Iris pigment epithelial cell (primary cell): ENCODE results near the gene CCNB2.
A peak's percentile ranks its signal among the peaks of the same experiment; 100 is the strongest.
"Not testable (repeated sequence)": the region's sequence is repeated elsewhere in the genome, so short reads cannot be mapped to it uniquely, and the experiment has no call there.

Experiments
- DNase-seq: peaks from one replicate; pipeline ENCODE4 v3.0.0-alpha.2; 2011; ENCODE audit warnings: low read depth

CCNB2 gene

DNA sequence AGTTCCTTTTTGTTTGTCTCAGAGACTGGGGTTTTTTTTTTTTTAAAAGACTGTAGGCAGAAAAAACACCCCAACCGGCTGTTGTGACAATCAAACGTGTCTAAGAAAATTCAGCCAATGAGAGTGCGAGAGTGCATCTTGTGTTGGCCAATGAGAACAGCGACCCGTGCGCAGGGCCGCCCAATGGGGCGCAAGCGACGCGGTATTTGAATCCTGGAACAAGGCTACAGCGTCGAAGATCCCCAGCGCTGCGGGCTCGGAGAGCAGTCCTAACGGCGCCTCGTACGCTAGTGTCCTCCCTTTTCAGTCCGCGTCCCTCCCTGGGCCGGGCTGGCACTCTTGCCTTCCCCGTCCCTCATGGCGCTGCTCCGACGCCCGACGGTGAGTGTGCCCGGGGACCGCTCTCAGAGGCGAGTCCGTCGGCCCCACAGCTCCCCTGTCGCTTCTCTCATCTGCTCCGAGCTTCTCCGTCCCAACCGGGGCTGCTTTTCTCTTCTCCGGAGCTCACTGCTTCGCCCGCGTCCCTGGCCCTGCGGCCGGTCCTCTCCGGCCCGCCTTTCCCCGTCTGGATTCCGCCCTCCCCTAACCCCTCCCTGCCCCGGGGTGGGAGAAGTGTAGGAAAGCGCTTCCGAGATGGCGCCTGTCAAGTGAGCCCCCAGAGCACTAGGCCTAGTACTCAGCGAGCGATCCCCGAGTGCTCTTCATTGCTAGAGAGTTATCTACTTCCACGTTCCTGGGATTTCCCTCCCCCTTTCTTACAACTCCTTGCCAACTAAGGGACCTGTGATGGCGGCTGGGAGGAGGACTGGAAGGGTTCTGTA is at the start of gene CCNB2:
Gene CCNB2 (plus strand): TSS at position 235 of the 821 bp plus-strand sequence. CDS start 123 bp downstream, at position 358.
- peak; percentile 96 for DNase-seq

DNA sequence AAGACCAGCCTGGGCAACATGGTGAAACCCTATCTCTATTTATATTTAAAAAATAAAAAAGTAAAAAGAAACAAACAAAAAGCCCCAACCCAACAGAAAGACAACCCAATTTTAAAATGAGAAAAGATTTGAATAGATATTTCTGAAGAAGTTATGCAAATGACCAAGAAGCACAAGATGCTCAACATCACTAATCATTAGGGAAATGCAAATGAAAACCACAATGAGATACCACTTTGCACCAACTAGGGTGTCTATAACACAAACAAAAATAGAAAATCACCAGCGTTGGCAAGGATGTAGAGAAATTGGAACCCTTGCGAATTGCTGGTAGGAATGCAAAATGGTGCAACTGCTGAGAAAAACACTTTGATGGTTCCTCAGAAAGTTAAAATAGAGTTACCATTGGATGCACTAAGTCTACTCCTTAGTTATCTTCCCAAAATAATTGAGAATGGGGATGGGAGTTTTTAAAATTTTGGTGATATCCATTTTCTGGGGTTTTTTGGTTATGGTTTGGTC is 45.8 kb upstream of the CCNB2 start:
- no peak for DNase-seq

- DNase-seq = no peak
These were observed 44.6 kb upstream of the CCNB2 start for GRCh38 chr15:59060348-59060747.

DNA sequence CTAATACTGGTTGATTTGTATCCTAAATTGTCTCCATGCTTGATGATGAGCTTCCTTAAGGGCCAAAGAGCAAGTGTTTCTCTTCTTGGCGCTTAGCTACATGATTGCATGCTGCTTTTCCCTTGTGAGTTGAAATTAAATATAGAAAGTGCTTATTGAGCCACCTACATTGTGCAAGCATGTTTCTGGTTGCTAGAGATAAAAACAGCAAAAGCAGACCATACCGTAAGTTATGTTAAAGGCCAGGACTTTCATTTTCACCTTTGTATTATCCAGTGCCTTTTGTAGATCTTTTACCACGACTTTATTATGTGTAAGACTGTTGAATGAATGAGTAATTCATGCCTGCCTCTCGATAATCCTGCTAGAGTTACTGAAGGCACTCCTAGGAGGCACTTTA is 41.9 kb upstream of the CCNB2 start:
- no peak for DNase-seq

DNA sequence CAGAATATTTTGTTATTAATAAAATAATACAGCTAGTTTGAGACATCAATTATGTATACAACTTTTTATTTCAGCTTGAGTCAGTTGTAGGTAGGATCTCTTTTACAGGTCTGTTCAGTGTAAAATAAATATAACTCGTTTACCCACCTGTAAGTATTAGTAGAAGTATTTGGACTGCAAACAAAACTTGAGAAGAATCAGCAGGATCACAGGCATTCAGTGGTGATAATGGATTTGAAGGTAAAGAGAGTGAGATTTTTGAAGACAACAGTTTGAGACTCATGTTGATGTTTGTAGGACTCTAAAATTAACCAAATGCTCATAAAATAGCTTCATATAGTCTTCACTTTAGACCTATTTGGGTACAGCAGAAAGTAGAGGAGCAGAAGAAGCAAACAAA is 35.5 kb upstream of the CCNB2 start:
- no peak for DNase-seq

- DNase-seq = no peak
These were observed 30.3 kb upstream of the CCNB2 start for GRCh38 chr15:59074607-59075006.

DNA sequence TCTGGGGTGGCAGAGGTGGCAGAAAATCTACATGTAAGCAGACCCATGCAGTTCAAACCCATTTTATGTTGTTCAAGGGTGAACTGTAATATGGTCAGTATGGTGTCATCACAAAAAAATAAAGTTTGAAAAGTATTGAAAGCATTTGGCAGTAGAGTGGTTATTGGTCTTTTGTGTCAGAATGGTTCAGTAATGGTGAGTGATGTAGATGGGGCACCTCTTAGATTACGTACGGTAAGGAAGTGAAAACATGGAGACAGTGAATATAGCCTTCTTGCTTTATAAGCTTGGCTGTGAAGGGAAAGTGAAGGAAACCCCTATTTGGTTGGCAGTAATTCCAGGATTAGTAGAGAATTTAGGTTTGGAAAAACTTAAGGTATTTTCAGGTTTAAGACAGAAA is 17.2 kb upstream of the CCNB2 start:
- no peak for DNase-seq

DNA sequence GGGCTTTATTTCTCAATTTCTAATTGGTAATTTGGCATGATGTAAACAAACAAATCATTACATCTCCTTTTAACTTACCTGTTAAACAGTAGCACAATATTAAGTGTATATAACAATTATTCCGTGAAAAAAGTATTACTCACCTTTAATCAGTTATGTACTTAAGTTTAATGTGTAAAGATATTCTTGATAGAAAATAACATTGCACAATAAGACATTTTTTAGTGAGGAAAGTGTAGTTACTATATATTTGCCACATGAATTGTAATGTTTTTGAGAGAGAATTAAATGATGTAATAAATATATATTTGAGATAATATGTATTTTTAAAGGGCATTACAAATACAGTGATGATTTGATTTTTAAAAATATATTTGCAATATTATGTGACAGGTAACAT is 10.9 kb upstream of the CCNB2 start:
- DNase-seq = no peak

DNA sequence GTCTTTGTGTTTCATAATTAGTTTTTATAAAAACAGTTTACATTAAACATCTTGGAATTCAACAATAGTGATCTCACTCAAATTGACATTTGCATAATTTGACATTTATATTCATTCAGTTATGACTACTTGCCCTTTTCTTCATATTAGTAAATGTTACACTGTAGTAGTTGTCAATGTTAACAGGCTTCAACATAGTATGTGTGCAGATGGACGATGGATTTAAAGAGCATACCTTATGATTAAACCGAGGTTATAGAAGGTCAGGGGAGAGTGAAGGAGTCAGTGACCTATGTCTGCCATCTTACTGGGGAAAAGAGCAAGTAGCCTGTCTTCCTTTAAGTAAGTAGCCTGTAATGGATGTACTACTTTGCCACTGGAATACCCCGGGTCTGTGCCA is 8.5 kb upstream of the CCNB2 start:
- no peak for DNase-seq

DNA sequence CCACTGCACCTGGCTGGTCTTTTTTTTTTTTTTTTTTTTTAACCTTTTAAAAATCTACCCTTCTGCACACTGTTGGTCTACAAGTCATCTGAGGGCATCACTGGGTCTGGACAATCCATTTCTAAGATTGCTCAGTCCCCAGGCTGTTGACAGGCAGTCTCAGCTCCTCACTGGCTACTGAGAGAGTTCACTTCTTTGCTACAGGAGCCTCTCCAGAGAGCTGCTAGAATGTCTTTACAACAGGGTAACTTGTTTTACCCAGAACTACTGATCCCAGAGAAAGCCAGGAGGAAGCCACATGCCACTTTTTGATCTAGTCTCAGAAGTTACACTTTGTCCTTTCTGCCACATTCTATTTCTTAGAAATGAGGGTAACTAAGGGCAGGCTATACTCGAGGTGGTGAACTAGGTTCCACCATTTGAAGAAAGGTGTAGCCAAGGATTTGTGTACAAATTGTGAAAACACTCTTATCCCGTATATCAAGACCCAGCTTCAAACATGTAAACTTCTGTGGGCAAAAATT is 5.7 kb upstream of the CCNB2 start:
- DNase-seq = no peak

DNA sequence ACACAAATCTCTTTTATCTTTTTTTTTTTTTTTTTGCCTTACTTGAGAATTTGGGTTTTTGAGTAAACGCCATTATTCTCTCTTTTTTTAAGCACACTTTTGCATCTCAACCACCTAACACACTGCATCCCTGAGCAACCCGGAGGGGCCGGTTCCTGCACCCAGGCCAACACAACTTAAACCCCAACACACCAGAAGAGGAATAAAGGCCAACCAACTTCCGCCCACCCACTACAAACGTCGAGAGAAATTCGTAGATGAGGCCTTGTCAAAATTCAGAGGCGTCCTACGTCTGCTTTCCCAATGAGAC is 389 bp upstream of the CCNB2 start:
- no peak for DNase-seq

GRCh38 chr15:59105854-59106253 is 908 bp downstream of the CCNB2 start:
- no peak for DNase-seq

- DNase-seq = no peak
These were observed 6.3 kb downstream of the CCNB2 start for GRCh38 chr15:59111251-59111650.

DNA sequence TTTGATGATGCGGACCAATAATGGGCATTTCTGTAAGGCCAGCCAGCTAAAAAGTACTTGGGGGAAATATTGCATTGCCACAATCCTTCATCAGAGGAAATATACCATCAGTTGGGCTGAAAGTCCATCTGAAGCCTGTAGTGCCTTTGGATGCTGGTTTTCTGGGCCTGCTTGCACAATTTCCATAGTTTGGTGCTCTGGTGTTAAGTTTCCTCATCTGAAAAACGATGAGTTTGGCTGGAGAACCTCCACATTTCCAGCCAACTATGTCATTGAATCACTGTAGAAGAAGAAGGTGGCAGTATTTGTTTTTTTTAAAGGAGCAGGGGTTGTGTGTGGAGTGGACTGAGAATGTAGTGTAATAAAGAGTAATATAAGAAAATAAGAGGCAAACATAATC is 10.1 kb downstream of the CCNB2 start:
- peak; percentile 33 for DNase-seq

- no peak for DNase-seq
These were observed 11.2 kb downstream of the CCNB2 start for GRCh38 chr15:59116141-59116540.

DNA sequence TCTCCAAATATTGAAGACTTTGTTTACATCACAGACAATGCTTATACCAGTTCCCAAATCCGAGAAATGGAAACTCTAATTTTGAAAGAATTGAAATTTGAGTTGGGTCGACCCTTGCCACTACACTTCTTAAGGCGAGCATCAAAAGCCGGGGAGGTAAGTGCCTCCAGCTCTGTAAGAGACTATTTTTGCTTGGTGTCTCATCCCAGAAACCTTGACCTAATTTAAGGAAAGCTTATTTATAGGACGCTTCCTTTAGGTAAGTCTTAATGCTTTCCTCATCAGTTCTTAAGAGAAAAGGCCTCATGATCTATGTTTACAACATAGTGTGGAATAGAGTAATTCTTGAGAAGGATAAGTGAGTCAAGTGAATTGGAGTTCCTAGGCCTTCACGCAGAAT is 11.8 kb downstream of the CCNB2 start:
- DNase-seq = no peak

GRCh38 chr15:59119625-59120024 is 14.7 kb downstream of the CCNB2 start:
- no peak for DNase-seq

- no peak for DNase-seq
These were observed 16.0 kb downstream of the CCNB2 start for GRCh38 chr15:59120937-59121336.

GRCh38 chr15:59124261-59124660 is 19.3 kb downstream of the CCNB2 start:
- DNase-seq = no peak

DNA sequence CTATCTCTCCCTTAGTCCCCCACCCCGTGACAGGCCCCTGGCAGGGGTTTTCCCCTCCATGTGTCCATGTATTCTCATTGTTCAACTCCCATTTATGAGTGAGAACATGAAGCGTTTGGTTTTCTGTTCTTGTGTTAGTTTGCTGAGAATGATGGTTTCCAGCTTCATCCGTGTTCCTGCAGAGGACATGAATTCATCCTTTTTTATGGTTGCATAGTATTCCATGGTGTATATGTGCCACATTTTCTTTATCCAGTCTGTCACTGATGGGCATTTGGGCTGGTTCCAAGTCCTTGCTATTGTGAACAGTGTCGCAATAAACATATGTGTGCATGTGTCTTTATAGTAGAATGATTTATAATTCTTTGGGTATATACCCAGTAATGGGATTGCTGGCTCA is 20.7 kb downstream of the CCNB2 start:
- DNase-seq = not testable (repeated sequence)

- DNase-seq = not testable (repeated sequence)
These were observed 22.3 kb downstream of the CCNB2 start for GRCh38 chr15:59127255-59127654.

- DNase-seq = no peak
These were observed 26.5 kb downstream of the CCNB2 start for GRCh38 chr15:59131456-59131855.

DNA sequence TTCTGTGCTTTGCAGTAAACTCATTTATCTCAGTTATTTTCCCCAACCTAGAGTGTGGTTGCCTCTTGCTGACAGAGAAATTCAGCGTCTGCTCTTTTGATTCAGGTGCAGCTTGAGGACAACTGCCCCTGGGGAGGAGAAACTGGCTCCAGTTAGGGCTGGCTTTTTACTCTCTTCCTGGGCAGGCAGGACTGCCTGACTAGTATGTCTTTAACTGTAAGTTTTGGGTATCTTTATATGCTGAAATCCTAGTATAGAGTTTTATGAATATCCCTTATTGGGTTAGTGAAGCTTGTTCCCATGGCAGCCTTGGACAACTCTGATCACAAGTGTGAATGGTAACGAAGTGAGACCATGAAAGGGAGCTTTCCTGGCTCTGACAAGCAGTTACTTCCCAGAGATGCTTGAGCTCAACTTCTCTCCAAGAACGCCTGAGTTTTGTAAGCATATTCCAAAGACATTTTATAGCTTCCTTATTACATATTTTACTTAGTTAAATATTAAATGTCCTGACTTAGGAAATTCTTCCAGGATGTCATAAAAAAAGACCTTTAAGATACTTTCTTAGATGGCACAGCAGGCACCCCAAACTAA is 27.1 kb downstream of the CCNB2 start:
- DNase-seq = no peak
